ENCODE measurements around the gene HACD3.

DNA sequence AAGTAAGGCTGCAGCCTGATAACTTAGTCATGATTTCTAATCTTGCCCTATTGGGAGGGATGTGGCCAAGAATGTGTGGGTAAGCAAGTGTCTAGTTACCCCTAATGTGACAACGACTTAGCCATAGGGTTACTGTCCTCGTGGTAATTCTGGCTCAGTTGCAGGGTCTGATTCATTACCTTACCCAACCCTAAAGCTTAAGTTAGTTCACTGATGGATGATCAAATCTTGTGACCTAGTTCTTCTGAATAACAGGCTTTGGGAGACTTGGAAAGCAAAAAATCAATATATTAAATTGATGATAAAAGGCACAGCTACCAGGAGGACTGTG lies 82.3 kb downstream of the HACD3 start:
- no peak for TF ChIP-seq CEBPB (IDR thresholded peaks at IDR 0.05)
- TF ChIP-seq CREB1 (IDR thresholded peaks at IDR 0.05; ENCODE audit: low read depth) = no peak
- TF ChIP-seq, protein P1, sequence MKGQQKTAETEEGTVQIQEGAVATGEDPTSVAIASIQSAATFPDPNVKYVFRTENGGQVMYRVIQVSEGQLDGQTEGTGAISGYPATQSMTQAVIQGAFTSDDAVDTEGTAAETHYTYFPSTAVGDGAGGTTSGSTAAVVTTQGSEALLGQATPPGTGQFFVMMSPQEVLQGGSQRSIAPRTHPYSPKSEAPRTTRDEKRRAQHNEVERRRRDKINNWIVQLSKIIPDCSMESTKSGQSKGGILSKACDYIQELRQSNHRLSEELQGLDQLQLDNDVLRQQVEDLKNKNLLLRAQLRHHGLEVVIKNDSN (IDR thresholded peaks at IDR 0.05) = no peak
- no peak for TF ChIP-seq EP300 (IDR thresholded peaks at IDR 0.05; ENCODE audit: borderline replicate concordance)
- TF ChIP-seq, protein P2, sequence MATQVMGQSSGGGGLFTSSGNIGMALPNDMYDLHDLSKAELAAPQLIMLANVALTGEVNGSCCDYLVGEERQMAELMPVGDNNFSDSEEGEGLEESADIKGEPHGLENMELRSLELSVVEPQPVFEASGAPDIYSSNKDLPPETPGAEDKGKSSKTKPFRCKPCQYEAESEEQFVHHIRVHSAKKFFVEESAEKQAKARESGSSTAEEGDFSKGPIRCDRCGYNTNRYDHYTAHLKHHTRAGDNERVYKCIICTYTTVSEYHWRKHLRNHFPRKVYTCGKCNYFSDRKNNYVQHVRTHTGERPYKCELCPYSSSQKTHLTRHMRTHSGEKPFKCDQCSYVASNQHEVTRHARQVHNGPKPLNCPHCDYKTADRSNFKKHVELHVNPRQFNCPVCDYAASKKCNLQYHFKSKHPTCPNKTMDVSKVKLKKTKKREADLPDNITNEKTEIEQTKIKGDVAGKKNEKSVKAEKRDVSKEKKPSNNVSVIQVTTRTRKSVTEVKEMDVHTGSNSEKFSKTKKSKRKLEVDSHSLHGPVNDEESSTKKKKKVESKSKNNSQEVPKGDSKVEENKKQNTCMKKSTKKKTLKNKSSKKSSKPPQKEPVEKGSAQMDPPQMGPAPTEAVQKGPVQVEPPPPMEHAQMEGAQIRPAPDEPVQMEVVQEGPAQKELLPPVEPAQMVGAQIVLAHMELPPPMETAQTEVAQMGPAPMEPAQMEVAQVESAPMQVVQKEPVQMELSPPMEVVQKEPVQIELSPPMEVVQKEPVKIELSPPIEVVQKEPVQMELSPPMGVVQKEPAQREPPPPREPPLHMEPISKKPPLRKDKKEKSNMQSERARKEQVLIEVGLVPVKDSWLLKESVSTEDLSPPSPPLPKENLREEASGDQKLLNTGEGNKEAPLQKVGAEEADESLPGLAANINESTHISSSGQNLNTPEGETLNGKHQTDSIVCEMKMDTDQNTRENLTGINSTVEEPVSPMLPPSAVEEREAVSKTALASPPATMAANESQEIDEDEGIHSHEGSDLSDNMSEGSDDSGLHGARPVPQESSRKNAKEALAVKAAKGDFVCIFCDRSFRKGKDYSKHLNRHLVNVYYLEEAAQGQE (IDR thresholded peaks at IDR 0.05; ENCODE audit: low read depth) = no peak
- TF ChIP-seq, protein P3, sequence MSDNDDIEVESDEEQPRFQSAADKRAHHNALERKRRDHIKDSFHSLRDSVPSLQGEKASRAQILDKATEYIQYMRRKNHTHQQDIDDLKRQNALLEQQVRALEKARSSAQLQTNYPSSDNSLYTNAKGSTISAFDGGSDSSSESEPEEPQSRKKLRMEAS (IDR thresholded peaks at IDR 0.05) = no peak
- no peak for TF ChIP-seq FOXM1 (IDR thresholded peaks at IDR 0.05; ENCODE audit: borderline replicate concordance, low read depth)
- TF ChIP-seq TCF12 (IDR thresholded peaks at IDR 0.05; ENCODE audit: low read depth) = no peak
- no peak for TF ChIP-seq ZBTB7A (IDR thresholded peaks at IDR 0.05; ENCODE audit: low read depth)
- no peak for TF ChIP-seq RAD21 (IDR thresholded peaks at IDR 0.05; ENCODE audit: low read depth)
- TF ChIP-seq EGR1 (IDR thresholded peaks at IDR 0.05) = no peak
- TF ChIP-seq YY1 (IDR thresholded peaks at IDR 0.05; ENCODE audit: low read depth) = no peak
- TF ChIP-seq TEAD4 (IDR thresholded peaks at IDR 0.05) = no peak
- no peak for TF ChIP-seq NFIC (IDR thresholded peaks at IDR 0.05)
